Activated T-helper 2 cell treated with anti-CD3 and anti-CD28 coated beads, Interferon-gamma antibody, Interleukin-2, Interleukin-4, amounts not matched to agents 10 μg/mL and 5 μg/mL and 100 μg/mL, durations not matched to agents 14 hours and 24 hours and 36 hours (primary cell): ENCODE measurements around the gene CUX1. TPM values are rescaled to one million over a fixed set of nuclear protein-coding genes. Genes with fewer than 3 reads are reported as not detected.
"Not testable (repeated sequence)": the region's sequence is repeated elsewhere in the genome, so short reads cannot be mapped to it uniquely, and the experiment has no call there.

Experiments
- DNase-seq: peaks from one replicate; pipeline ENCODE4 v3.0.0; 2021; ENCODE audit warnings: low spot score
- H3K27ac Mint-ChIP-seq: one replicate; pipeline ENCODE4 v1.8.0; 2021; ENCODE audit warnings: mixed read lengths
- H3K27me3 Mint-ChIP-seq: one replicate; pipeline ENCODE4 v1.8.0; 2021; ENCODE audit warnings: low read depth, mixed read lengths
- H3K36me3 Mint-ChIP-seq: one replicate; pipeline ENCODE4 v1.8.0; 2021; ENCODE audit warnings: low read depth, mixed read lengths
- H3K4me1 Mint-ChIP-seq: one replicate; pipeline ENCODE4 v1.8.0; 2021; ENCODE audit warnings: low read depth, mixed read lengths
- H3K4me3 Mint-ChIP-seq: one replicate; pipeline ENCODE4 v1.8.0; 2021; ENCODE audit warnings: low read depth, mild to moderate bottlenecking, moderate library complexity, mixed read lengths
- H3K9me3 Mint-ChIP-seq: one replicate; pipeline ENCODE4 v1.8.0; 2021; ENCODE audit warnings: mixed read lengths
- intact Hi-C: fragments of 100-400 bp; cut with micrococcal nuclease; formaldehyde crosslinking; loops from one replicate; pipeline ENCODE4 v1.15.1; 2023
- total RNA-seq: library from RNA; stranded (reverse); gene quantifications from 2 replicates; pipeline ENCODE4 v1.2.3, GENCODE V29; 2022

Gene CUX1
- total RNA-seq, 1 donor from 2014 or later = 31.5 TPM

DNA sequence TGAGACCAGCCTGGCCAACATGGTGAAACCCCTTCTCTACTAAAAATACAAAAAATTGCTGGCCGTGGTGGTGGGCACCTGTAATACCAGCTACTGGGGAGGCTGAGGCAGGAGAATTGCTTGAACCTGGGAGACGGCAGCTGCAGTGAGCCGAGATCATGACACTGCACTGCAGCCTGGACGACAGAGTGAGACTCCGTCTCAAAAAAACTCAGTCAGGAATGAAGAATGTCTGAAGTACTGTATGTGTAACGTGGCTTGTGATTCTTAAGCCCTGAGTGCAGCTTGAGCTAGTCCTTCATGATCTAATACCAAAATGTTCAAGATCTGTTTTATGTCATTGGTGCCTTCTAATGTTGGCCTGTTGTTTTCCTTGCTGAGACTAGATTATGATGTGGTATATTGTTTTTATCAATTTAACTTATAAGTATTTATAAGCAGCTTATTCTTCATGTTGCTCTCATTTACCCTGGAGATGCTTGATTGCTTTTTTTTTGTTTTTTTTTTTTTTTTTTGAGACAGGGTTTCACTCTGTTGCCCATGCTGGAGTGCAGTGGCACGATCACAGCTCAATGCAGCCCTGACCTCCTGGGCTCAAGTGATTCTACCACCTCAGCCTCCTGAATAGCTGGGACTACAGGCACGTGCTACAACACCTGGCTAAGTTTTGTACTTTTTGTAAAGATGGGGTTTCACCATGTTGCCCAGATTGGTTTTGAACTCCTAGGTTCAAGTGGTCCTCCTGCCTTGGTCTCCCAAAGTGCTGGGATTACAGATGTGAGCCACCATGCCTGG is 513.4 kb downstream of the CUX1 start:
- not testable (repeated sequence) for H3K4me1 Mint-ChIP-seq, DNase-seq

More for the DNA sequence above, 513.4 kb downstream of the CUX1 start:
- H3K27ac Mint-ChIP-seq, H3K9me3 Mint-ChIP-seq, H3K4me3 Mint-ChIP-seq, H3K27me3 Mint-ChIP-seq, intact Hi-C loops, H3K36me3 Mint-ChIP-seq: not testable (repeated sequence)

Other genes with a start within 250 kb of the CUX1 start
- gene MYL10, start 188.3 kb upstream of the CUX1 start, total RNA-seq = not detected in 2 replicates